GM12891 (cell line): ENCODE results near the gene PDCD5.

ENCODE experiments used
- POLR2A ChIP-seq: IDR thresholded peaks from 2 replicates; pipeline ENCODE4 v1.6.1; 2011; ENCODE audit warnings: low read depth, low read length, control low read depth
- POLR2AphosphoS5 ChIP-seq: IDR thresholded peaks from 2 replicates; pipeline ENCODE4 v1.6.1; 2011; ENCODE audit warnings: low read depth, low read length, control low read depth
- TAF1 ChIP-seq: IDR thresholded peaks from 2 replicates; pipeline ENCODE4 v1.6.1; 2011; ENCODE audit warnings: low read depth, low read length, control low read depth

DNA sequence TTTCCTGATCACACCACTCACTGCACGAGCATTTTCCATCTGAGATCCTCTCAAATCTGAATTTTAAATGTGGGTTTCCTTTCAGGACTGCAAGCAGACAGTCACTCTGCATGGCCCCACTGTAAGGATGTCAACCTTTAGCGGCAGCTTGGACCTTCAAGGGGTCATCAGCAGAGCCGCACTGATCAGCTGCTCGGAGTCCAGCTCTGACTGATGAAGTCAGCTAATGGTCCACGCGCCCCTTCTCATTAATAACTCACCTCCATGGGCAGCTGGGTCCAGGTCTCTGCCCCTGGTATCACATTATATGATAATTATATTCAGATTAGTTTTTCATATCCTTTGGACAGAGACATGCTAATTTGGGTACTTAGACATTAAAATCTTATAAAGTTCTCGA, 36.1 kb upstream of the PDCD5 start:
- no peak for TF ChIP-seq POLR2AphosphoS5
- TF ChIP-seq POLR2A, result no peak
- no peak for TF ChIP-seq TAF1
